Measurements from ENCODE around the gene MDH2.
"Not testable (repeated sequence)": the region's sequence is repeated elsewhere in the genome, so short reads cannot be mapped to it uniquely, and the experiment has no call there.

Gene MDH2

DNA sequence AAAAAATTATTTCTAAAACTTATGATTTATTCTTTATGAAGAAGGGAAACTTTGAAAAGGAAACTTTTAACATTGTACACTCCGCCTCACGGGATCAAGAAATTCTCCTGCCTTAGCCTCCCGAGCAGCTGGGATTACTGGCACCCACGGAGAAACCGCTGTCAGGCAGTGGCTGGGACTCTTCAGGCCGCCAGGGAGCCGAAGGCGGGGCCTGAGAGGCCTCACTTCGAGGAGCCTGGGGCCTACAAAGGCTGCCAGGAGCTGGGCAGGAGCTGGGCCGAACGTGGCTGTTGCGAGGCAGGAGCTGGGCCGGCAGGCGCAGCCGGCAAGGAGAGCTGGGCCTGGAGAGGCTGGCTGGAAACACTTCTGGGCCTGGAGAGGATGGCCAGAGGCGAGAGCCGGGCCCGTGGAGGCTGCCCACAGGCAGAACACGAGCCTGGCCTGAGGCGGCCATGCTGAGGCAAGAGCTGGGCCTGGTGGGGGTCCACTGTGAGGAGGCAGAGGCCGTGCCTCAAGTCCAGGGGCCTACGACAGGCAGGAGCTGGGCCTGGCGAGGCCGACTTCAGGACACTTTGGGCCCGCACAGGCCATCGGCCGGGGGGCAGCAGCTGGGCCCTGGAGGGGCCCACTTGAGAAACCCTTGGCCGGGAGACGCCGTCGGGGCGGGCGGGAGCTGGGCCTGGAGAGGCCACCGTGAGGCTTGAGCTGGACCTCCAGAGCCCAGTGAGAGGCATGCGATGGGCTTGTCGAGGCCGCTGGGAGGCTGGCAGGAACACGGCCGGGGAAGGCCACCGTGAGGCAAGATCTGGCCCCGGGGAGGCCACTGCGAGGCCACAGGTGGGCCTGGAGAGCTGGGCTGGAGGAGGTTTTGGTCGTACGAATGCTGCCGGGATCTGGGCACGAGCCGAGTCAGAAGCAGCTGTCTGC is 23.7 kb downstream of the MDH2 start:
- no peak for DNase-seq (ENCODE audit: low read depth in 2 of 2)

DNA sequence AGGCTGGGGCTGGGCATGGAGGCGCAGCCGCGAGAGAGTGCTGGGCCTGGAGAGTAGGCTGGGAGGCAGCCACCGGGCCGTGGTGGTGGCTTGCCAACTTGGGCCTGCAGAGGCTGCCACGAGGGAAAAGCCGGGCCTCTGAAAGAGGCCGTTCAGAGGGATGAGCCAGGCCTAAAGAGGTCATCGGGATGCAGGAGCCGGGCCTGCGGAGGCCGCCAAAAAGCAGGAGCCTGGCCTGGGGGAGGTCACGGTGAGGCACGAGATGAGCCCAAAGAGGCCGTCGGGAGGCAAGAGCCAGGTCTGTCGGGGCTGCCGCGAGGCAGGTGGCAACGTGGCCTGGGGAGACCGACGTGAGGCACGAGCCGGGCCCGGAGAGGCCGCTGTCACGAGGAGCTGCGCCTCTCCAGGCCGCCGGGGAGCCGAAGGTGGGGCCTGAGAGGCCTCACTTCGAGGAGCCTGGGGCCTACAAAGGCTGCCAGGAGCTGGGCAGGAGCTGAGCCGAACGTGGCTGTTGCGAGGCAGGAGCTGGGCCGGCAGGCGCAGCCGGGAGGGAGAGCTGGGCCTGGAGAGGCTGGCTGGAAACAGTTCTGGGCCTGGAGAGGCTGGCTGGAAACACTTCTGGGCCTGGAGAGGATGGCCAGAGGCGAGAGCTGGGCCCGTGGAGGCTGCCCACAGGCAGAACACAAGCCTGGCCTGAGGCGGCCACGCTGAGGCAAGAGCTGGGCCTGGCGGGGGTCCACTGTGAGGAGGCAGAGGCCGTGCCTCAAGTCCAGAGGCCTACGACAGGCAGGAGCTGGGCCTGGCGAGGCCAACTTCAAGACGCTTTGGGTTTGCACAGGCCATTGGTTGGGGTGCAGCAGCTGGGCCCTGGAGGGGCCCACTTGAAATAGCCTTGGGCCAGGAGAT is 24.6 kb downstream of the MDH2 start:
- DNase-seq (ENCODE audit: low read depth in 2 of 2), result no peak

DNA sequence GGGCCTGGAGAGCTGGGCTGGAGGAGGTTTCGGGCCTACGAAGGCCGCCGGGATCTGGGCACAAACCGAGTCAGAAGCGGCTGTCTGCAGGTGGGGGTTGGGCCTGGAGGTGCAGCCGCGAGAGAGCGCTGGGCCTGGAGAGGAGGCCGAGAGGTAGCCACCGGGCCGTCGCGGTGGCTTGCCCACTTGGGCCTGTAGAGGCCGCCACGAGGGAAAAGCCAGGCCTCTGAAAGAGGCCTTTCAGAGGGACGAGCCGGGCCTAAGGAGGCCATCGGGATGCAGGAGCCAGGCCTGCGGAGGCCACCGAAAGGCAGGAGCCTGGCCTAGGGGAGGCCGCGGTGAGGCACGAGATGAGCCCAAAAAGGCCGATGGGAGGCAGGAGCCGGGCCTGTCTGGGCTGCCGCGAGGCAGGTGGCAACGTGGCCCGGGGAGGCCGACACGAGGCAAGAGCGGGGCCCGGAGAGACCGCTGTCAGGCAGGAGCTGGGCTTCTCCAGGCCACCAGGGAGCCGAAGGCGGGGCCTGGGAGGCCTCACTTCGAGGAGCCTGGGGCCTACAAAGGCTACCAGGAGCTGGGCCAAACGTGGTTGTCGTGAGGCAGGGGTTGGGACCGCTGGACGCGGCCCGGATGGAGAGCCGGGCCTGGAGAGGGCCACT is 25.6 kb downstream of the MDH2 start:
- DNase-seq (ENCODE audit: low read depth in 2 of 2), result no peak

DNA sequence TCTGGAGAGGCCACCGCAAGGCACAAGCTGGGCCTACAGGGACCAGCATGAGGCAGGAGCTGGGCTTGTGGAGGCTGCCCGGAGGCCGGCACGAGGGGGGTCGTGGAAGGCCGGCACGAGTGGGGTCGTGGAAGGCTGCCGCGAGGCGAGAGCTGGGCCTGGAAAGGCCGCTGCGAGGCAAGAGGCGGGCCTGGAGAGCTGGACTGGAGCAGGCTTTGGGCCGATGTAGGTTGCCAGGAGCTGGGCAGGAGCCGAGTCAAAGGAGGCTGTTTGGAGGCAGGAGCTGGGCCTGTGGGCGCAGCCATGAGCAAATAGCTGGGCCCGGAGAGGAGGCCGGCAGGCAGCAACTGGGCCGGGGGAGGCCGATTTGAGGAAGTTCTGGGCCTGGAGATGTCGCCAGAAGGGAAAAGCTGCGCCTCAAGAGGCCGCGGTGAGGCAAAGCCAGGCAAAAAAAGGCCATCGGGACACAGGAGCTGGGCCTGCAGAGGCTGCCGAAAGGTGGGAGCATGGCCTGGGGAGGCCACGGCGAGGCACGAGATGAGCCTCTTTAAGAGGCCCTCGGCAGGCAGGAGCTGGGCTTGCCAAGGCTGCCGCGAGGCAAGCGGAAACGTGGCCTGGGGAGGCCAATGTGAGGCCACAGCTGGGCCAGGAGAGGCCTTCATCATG is 26.5 kb downstream of the MDH2 start:
- no peak for DNase-seq (ENCODE audit: low read depth in 2 of 2)

DNA sequence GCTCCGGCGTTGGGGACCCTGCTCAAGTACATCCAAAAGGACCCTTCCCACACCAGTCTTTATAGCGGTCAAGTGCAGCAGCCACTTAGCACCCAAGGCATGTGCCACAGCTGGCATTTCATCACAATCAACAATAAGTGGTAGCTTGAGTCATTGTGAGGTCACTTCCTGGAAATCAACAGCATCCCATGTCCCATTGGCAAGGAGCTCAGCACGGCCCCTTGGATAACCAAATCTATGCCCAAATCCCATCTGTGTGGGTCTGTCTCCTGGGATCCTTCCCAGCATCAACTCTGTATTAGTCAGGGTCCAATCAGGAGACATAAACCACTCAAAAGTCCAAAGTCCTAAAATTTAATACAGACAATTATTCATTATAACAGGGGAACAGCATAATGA is 27.1 kb downstream of the MDH2 start:
- DNase-seq (ENCODE audit: low read depth in 2 of 2), result no peak

DNA sequence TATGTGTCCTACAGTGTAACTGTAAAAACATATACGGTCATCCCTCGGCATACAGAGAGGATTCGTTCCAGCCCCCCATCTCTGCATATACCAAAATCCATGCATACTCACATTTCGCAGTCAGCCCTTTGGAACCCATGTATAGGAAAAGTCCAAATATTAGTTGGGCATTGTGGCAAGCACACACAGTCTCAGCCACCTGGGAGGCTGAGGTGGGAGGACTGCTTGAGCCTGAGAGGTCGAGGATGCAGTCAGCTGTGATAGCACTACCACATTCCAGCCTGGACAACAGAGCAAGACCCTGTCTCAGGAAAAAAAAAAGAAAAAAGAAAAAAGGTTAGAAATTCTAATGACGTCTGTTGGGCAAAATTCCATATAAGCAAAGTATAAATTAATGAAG is 29.1 kb downstream of the MDH2 start:
- no peak for DNase-seq (ENCODE audit: low read depth in 2 of 2)

DNA sequence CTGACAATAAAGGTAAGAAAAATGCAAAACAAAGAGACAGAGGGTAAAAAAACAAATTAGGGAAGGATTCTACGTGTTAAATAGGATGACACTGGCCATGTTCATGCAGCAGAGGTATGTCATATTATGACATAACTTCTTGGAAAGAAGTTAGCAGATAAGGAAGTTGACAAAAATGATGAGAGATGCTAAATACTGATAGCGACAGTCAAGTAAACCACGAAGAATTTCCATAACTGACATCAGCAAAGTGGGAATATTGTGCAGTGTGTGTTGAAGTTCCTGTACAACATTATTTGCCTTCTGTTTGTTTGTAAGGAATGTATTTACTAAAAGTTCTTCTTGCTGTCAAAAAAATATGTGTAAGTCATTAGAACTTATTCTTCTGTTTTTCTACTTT is 29.5 kb downstream of the MDH2 start:
- no peak for DNase-seq (ENCODE audit: low read depth in 2 of 2)

DNA sequence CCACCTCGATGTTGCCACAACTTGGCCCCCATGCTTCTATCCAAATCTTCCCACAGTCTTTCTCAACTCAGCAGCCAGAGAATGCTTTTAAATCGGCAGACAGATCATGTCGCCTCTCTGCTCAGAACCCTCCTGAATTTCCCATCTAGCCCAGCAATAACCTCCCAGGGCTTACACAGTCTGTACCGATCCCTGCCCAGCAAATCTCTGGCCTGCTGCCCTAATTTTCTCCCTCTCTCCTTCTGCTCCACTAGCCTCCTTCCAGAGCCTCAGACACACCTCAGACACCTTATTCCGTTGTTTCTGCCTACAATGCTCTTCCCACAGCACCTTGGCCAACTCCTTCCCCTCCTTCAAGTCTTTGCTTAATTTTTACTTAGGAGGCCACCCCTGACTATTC is 32.3 kb downstream of the MDH2 start:
- no peak for DNase-seq (ENCODE audit: low read depth in 2 of 2)

DNA sequence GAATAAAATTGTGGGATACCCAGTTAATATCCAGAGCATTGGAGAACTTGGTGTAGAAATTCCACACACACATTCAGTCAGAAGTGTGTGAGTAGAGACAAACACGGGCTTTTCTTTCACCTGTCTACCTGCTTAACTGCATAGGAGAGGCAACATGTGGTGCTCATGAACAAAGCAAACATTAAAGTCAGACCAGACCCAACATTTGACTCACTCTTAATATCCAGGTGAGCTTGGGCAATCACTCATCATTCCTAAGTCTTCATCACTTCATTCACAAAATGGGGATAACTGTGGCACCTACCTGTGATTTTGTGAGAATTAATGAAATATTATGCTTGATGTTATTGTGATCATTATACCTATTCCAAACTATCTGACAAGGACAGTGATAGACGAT is 36.2 kb downstream of the MDH2 start:
- DNase-seq (ENCODE audit: low read depth in 2 of 2), result not testable (repeated sequence)

DNA sequence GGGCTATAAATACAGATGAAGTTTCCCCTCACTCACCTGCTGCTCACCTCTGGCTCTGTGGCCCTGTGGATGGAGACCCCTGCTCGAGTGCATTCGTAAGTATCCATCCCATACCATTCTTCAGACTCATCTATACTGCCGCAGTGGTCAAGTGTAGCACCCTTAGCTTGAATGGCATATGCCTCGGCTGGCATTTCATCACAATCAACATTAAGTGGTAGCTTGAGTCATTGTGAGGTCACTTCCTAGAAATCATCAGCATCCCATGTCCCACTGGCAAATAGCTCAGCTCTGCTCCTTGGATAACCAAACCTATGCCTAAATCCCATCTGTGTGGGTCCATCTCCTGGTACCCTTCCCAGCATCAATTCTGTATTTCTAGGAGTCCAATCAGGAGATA is 38.2 kb downstream of the MDH2 start:
- no peak for DNase-seq (ENCODE audit: low read depth in 2 of 2)

DNA sequence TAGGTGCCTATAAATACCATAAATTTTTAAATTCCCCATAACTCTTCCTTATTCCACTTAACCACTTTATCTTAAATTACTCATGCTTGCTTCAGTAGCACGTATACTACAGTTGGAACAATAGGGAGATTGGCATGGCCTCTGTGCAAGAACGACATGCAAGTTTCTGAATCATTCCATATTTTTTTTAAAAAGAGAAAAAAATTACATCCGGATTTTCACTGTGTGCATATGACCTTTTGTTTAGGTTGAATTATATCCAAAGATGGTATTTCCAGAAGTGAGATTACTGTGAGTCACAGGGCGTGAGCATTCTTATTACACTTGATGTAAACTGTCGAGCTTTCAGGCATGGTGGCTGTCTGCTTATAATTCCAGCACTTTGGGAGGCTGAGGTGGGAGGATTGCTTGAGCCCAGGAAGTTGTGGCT is 39.5 kb downstream of the MDH2 start:
- DNase-seq (ENCODE audit: low read depth in 2 of 2), result not testable (repeated sequence)

DNA sequence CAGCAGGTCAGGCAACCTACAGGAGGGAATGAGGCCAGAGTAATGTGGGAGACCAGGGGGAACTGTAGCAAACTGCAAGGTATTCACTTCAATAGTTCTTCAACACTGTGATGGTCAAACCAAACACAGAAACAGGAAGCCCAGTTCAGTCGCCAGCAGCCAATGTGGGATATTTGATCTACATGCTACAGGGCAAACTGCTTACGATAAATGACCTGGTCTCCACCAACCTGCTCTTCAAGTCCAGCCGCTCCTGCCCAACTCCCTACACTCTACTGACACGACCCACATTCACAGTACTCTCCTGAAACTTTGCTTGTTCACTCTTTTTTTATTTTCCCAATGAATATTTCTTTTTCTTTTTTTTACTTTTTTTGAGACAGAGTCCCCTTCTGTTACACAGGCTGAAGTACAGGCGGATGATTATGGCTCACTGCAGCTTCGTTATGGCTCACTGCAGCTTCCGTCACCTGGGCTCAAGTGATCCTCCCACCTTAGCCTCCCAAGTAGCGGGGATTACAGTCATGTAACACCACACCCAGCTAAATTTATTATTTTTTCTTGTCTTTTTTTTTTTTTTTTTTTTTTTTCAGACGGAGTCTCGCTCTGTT is 42.1 kb downstream of the MDH2 start:
- DNase-seq (ENCODE audit: low read depth in 2 of 2), result no peak

DNA sequence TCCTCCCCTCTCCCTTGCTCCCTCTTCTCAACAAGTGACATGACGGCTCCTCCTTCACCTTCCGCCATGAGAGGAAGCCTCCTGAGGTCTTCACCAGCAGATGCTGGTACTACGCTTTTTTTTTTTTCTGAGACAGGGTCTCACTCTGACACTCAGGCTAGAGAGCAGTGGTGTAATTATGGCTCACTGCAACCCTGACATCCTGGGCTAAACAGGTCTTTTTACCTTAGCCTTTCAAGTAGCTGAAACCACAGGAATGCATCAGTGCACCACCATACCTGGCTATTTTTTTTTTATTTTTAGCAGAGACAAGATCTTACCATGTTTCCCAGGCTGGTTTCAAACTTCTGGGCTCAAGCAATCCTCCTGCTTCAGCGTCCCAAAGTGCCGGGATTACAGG is 43.6 kb downstream of the MDH2 start:
- no peak for DNase-seq (ENCODE audit: low read depth in 2 of 2)

DNA sequence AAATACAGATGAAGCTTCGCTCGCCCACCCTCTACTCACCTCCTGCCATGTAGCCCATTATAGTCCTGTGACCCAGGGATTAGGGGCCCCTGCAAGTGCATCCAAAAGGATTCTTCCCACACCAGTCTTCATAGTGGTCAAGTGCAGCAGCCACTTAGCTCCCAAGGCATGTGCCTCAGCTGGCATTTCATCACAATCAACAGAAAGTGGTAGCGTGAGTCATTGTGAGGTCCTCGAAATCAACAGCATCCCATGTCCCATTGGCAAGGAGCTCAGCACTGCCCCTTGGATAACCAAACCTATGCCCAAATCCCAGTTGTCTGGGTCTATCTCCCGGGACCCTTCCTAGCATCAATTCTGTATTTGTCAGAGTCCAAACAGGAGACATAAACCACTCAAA is 45.6 kb downstream of the MDH2 start:
- not testable (repeated sequence) for DNase-seq (ENCODE audit: low read depth in 2 of 2)

DNA sequence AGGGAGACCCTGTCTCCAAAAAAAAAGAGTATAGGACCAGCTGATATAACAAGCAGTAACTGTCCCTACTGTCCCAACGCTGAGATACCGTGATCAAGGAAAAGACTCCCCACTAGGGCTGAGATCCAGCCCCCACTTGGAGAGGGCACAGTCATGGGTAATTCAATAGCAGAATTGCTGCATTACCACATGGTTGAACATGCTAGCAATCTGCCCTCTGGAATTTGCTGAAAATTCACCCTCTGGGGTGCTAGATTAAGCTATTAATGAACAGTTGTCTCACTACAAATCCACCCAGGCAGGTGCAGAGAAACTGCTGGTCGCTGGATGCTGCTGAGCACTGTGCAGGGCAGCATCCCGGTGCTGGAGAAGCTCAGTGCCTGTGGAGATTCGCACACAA is 46.4 kb downstream of the MDH2 start:
- DNase-seq (ENCODE audit: low read depth in 2 of 2), result not testable (repeated sequence)

DNA sequence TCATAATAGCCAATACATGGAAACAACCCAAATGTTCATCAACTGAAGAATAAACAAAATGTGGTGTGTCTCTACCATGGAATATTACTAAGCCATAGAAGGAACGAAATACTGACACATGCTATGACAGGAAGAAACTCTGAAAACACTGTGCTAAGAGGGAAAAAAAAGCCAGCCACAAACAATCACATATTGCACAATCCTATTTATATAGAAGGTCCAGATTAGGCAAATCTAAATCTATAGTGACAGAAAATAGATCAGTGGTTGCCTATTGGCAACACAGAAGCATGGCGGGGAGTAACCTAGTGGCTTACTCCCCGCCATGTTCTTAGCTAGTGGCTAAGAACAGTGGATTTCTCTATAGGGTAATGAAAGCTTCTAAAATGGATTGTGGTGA is 48.0 kb downstream of the MDH2 start:
- no peak for DNase-seq (ENCODE audit: low read depth in 2 of 2)

DNA sequence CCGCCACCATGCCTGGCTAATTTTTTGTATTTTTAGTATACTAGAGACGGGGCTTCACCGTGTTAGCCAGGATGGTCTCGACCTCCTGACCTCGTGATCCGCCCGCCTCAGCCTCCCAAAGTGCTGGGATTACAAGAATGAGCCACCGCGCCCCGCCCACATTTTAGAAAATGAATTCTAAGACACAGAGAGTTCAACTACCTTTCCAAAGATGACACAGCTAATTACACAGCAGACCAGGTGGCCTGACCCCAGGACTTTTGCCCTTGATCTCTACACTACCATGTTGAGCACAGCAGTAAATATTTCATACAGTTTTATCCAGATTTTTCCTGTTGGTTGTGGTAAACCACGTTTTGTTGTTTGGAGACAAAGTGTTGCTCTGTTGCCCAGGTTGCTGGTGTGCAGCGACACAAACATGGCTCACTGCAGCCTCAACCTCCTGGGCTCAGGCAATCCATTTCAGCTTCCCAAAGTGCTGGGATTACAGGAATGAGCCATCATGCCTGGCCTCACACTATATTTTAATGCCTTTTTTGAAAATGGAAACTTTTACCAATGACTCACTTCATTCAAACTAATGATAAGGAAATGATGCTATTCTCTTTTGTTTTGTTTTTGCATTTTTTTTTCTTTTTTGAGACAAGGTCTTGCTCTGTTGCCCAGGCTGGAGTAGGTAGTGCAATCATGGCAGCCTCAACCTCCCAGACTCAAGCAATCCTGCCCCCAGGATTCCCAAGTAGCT is 54.0 kb downstream of the MDH2 start:
- DNase-seq (ENCODE audit: low read depth in 2 of 2), result not testable (repeated sequence)

DNA sequence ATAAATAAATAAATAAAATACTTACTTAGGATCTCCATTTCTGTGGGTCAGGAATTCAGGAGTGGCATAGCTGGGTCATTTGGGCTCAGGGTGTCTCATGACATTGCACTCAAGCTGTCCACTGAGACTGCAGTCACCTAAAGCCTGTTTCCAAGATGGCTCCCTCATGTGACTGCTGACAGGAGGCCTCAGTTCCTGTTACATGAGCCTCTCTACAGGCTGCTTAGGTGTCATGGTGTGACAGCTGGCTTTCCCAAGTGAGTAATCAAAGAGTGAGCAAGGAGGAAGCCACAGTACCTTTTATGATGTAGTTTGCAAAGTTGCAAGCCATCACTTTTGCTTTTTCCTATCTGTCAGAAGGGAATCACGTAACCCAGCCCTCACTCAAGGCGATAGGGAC is 55.9 kb downstream of the MDH2 start:
- not testable (repeated sequence) for DNase-seq (ENCODE audit: low read depth in 2 of 2)

DNA sequence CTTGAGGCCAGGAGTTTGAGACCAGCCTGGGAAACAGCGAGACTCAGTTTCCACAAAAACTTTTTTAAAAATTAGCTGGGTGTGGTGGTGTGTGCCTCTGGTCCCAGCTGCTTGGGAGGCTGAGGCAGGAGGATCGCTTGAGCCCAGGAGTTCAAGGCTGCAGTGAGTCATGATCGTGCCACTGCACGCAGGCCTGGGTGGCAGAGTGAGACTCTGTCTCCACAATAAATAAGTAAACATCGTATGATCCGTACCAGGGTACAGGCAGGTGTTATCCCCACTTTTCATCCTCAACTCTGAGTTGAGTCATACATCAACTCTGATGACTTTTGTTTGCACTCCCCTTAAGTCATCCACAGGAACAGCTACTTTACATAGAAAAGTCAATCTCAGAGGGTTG is 58.2 kb downstream of the MDH2 start:
- not testable (repeated sequence) for DNase-seq (ENCODE audit: low read depth in 2 of 2)

DNA sequence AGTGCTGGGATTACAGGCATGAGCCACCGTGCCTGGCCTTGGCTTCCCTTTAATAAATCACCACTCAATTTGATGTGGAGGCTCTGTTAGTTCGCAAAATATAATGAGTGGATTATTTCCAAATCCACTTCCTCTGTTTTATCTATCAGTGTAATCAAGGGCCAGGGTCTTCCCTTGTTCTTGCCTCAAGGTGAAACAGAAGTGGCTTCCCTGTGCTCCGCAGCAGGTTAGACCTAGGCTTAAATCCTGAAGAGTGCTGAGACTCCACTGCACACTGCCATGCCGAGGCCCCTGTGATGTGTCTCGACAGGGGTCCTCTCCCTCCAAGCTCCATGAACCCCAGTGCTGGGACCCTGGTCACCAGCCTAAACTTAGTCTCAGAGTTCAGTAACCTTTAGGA is 59.0 kb downstream of the MDH2 start:
- DNase-seq (ENCODE audit: low read depth in 2 of 2), result no peak
